T-helper 22 cell (primary cell): ENCODE data around the gene RBM4.

Source experiments
- DNase-seq: peaks from one replicate; pipeline ENCODE4 v3.0.0-alpha.2; 2020; ENCODE audit warnings: low read depth

Gene RBM4

GRCh38 chr11:66689661-66690590, 51.4 kb downstream of the RBM4 start:
- DNase-seq = no peak

- DNase-seq = no peak
Observed at GRCh38 chr11:66691311-66691980, 52.9 kb downstream of the RBM4 start.

GRCh38 chr11:66692446-66692845, 53.9 kb downstream of the RBM4 start:
- no peak for DNase-seq

- no peak for DNase-seq
Observed at GRCh38 chr11:66692871-66693331, 54.4 kb downstream of the RBM4 start.

GRCh38 chr11:66693356-66694055, 55.0 kb downstream of the RBM4 start:
- DNase-seq = no peak

GRCh38 chr11:66694056-66694410, 55.5 kb downstream of the RBM4 start:
- no peak for DNase-seq

GRCh38 chr11:66694732-66695207, 56.3 kb downstream of the RBM4 start:
- DNase-seq = peak; percentile 57
